ENCODE results near the gene ALDH3B2.
"Not testable (repeated sequence)": the region's sequence is repeated elsewhere in the genome, so short reads cannot be mapped to it uniquely, and the experiment has no call there.

Gene ALDH3B2

DNA sequence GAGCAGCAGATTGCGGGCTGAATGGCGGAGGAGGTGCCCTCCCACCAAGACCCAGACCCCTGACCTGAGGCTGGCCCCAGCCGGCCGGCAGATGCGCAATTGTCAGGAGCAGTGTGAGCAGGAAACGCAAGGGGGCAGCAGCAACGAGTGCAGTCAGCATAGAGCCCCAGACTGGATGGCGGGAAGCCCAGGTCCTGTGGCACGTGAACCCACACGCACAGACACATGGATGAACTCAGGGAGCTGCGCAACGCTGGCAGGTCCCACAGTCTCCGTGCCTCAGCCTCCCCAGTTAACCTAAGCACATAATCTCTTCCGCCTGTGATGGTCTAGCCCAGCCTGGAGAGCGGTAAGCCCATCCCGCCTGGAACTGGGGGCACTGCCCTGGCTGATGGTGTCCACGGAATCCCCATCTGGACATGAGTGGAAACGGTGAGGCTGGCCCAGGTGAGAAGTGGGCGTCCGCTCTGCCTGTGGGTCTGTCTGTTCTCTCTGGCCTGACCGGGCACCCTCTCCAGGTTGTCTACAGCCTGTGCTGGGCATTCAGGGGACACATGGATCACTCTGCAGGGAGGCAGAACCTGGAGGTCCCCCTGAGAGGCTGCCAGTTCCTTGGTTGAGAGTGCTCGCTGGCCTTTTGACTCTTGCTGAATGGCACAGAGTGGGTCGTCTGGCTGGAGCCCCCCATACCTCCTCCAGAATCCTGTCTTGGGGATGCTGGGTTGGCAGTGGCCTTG, 34.2 kb downstream of the ALDH3B2 start:
- Mint-ChIP-seq H3K36me3 (ENCODE audit: insufficient read depth) (peaks cover 3% of the 10 kb centered on the region), H3K4me3 (no peak overlapping the region), H3K4me1 (ENCODE audit: low read depth in 2 of 2) (peaks cover 1 to 4% of the 10 kb centered on the region in 2 donors), H3K27ac (no peak overlapping the region), H3K27me3 (no peaks in the 10 kb centered on the region), H3K9me3 (no peaks in the 10 kb centered on the region)
- peak; percentile 56 to 57 (median 56) for DNase-seq
- peak; percentile 91 for ATAC-seq (replicated peaks)

DNA sequence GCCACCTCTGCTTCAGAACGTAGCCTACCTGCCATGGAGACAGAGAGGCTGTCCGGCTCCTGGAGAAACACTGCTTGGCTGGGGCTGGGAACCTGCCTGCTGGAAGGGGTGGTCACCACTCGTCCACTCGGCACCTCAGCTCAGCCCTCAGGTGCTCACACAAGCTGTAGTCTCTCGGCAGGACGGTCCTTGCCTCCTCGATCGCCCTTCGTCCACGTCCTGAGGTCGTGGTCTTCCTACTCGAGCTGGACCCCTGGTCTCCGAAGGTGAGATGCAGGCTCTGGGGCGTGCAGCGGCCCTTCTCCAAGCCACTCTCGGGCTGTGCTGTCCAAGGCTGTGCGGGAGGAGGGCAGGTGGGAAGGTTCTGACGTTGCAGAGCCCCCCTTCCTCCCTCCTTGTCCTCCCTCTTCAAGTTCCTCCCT, 35.0 kb downstream of the ALDH3B2 start, which contains the start of gene TBX10:
Gene TBX10 (minus strand): TSS at position 326 of the 422 bp plus-strand sequence. CDS start 291 bp downstream, at position 35.
- DNase-seq (no peak), ATAC-seq (replicated peaks) (no peak)
- H3K9me3 Mint-ChIP-seq: no peaks in the 10 kb centered on the region
- H3K4me1 Mint-ChIP-seq (ENCODE audit: low read depth in 2 of 2): peaks cover 1 to 4% of the 10 kb centered on the region in 2 donors
- no peaks in the 10 kb centered on the region for H3K27me3 Mint-ChIP-seq
- peaks cover 3% of the 10 kb centered on the region for H3K36me3 Mint-ChIP-seq (ENCODE audit: insufficient read depth)
- no peak within 1 kb of the TSS for H3K27ac Mint-ChIP-seq
- no peak within 1 kb of the TSS for H3K4me3 Mint-ChIP-seq

DNA sequence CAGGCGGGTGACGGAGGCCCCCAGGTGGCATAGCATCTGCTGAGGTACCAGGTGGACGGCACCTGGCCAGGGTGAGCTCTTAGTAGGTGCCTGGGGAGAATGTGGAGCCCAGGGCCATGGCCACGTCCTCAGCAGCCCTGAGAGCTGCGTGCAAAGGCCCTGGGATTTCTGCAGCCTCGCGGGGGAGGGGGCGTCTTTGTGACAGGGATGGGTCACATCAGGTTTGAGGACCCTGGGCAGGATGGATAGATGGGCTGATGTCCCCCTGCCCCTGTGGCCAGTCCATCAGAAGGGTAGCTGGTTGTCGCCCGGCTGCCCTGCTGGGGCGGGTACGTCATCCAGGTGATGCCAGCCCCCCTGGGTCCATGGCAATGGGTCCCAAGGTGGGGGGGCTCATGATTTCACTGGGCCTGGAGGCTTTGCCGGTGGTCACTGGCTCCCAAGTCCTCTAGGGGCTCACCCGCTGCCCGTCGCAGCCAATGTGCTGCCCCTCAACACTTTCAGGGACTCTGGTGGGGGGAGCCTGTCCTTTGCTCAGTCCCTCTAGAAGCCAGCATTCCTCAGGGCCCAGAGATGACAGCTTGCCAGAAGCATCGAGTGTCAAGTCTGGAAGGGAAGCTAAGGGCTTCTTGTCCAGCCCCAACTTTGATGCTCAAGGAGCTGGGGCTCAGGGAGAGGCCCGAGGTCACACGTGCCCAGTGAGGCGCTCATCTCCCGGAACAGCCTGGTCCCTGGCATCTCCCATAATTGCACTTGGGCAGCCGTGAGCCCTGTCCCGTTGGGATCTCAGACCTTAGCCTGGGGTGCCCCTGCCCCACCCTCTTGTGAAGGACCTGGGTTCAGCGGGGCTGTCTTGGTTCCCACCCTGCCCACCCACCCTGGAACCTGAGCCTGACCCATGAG, 35.6 kb downstream of the ALDH3B2 start:
- H3K9me3 Mint-ChIP-seq: no peaks in the 10 kb centered on the region
- ATAC-seq (replicated peaks): no peak

DNA sequence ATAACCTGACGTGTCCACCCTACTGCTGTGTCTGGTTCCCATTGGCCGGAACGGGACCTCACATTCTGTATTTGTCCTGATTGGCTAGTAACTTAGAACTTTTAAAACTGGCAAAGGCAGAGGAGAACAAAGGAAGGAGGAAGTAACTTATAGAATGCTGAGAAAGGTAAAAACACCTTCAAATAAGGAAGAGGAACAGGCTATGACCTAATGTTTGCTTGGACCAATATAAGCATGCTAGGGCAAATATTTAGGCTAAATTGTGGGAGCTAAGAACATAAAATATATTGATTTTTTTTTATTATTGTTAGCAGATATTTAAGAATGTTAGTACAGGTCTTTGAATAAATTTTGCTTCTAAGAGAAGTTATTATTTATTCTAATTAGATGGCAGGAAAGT, 37.0 kb downstream of the ALDH3B2 start:
- H3K36me3 Mint-ChIP-seq (ENCODE audit: insufficient read depth); H3K4me1 Mint-ChIP-seq (ENCODE audit: low read depth in 2 of 2); H3K4me3 Mint-ChIP-seq; ATAC-seq (replicated peaks); DNase-seq; H3K9me3 Mint-ChIP-seq; H3K27me3 Mint-ChIP-seq; H3K27ac Mint-ChIP-seq: not testable (repeated sequence)

More for the DNA sequence above, 35.6 kb downstream of the ALDH3B2 start:
- Mint-ChIP-seq H3K36me3 (ENCODE audit: insufficient read depth) (peaks cover 3% of the 10 kb centered on the region), H3K4me1 (ENCODE audit: low read depth in 2 of 2) (peaks cover 1 to 4% of the 10 kb centered on the region in 2 donors), H3K27ac (no peak overlapping the region), H3K27me3 (no peaks in the 10 kb centered on the region), H3K4me3 (no peak overlapping the region)
- no peak for DNase-seq

DNA sequence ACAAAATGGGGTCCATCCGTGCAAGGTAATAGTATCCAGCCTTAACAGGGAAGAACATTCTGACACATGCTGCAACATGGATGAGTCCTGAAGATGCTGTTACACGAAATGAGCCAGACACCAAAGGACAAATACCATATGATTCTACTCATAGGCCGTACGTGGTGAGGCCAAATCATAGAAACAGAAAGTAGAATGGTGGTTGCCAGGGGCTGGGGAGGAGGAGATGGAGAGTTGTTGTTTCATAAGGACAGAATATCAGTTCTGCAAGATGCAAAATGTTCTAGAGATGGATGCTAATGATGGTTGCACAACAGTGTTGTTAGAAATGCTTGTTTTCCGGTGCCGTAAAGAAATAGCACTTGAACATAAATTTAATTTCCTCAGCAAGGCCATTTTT, 37.5 kb downstream of the ALDH3B2 start:
- H3K27ac Mint-ChIP-seq: no peak overlapping the region
- no peaks in the 10 kb centered on the region for H3K27me3 Mint-ChIP-seq
- H3K9me3 Mint-ChIP-seq: no peaks in the 10 kb centered on the region
- no peak overlapping the region for H3K4me3 Mint-ChIP-seq
- DNase-seq (no peak), ATAC-seq (replicated peaks) (no peak)
- peaks cover 1 to 4% of the 10 kb centered on the region in 2 donors for H3K4me1 Mint-ChIP-seq (ENCODE audit: low read depth in 2 of 2)
- H3K36me3 Mint-ChIP-seq (ENCODE audit: insufficient read depth): peaks cover 3% of the 10 kb centered on the region

DNA sequence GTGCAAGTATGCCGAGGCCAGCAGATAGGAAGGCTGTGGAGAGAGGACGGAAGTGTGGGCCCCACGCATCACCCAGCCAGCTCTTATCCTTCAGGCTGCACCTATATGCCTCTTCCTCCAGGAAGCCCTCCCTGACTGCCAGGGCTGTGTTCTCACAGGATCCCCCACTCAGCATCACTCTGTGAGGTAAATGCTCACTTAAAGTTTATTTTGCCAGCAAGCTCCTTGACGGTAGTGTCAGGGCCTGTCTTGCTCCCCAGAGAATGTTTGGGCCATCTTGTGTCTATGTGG, 39.2 kb downstream of the ALDH3B2 start:
- no peaks in the 10 kb centered on the region for H3K9me3 Mint-ChIP-seq
- H3K27ac Mint-ChIP-seq: no peak overlapping the region
- peaks cover 3% of the 10 kb centered on the region for H3K36me3 Mint-ChIP-seq (ENCODE audit: insufficient read depth)
- no peaks in the 10 kb centered on the region for H3K27me3 Mint-ChIP-seq
- no peak for DNase-seq
- H3K4me3 Mint-ChIP-seq: no peak overlapping the region
- peaks cover 7 to 8% of the 10 kb centered on the region in 2 donors for H3K4me1 Mint-ChIP-seq (ENCODE audit: low read depth in 2 of 2)
- no peak for ATAC-seq (replicated peaks)

DNA sequence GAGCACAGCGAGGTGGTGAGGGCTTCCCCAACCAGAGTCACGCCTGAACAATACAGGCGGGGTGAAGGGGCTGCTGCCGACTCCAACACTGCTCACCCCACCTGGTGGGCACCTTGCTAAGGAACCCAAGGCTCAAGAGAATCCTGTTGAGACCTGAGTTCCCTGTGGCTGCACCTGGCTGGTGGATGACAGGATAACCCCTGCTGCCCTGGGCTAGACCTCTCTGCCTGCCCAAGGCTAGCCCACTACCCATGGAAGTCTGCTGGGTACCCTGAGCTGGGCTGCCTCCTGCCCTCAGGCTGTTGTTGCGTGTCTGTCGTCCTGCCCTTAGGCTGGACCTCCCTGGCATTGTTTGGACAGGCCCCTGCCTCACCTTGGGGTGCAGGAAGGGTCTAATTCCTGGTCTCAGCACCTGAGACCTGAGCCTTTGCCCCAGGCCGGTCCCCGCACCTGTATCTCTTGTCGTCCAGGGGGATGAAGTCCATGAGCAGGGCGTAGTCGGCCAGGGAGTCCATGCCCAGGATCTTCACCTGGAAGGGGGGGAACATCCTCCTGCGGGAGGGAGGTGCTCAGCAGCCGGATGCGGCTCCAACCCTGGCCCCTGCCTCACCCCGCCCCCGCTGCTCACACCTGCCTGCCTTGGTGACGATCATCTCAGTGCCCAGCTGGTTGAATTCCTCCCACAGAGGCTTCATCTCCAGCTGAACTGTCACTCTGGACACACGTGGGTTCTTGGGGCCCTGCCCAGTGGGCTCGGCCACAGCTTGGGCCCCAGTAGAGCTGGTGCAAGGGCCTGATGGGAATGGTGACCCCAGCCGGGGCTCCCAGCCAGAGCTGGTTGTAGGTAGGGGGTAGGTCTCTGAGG, 39.8 kb downstream of the ALDH3B2 start:
- H3K4me1 Mint-ChIP-seq (ENCODE audit: low read depth in 2 of 2): peaks cover 5 to 8% of the 10 kb centered on the region in 2 donors
- no peaks in the 10 kb centered on the region for H3K9me3 Mint-ChIP-seq
- no peak overlapping the region for H3K4me3 Mint-ChIP-seq
- DNase-seq (no peak), ATAC-seq (replicated peaks) (no peak)
- peaks cover 3% of the 10 kb centered on the region for H3K36me3 Mint-ChIP-seq (ENCODE audit: insufficient read depth)
- no peaks in the 10 kb centered on the region for H3K27me3 Mint-ChIP-seq
- H3K27ac Mint-ChIP-seq: no peak overlapping the region

DNA sequence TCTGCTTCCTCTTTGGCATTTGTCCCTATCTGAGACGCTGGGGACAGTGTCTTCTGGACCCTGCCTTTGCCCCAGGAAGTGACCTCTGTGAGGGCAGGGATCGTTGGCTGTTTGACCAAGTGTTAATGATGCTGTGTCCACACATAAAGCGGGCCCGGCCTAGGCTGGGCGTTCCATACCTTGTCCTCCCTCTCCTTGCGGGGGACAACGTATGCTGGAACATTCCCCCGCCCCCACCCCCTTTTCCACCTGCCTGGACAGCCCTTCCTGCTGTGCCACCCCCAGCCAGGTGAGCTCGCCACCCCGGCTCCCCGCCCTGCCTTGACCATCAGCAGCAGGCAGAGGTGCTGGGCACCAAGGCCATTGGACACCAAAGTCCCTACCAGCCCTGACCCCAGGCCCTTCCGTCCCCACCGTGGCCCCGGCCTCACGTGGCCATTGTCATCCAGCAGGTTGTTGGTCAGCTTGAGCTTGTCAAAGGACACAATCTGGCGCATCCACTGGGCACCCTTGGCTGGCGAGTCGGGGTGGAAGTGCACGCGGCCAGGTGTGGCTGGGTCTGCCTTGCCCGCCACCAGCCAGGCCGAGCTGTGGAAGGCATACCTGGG, 40.6 kb downstream of the ALDH3B2 start:
- peaks cover 3% of the 10 kb centered on the region for H3K36me3 Mint-ChIP-seq (ENCODE audit: insufficient read depth)
- no peak for DNase-seq
- H3K4me1 Mint-ChIP-seq (ENCODE audit: low read depth in 2 of 2): peaks cover 5 to 9% of the 10 kb centered on the region in 2 donors
- H3K4me3 Mint-ChIP-seq: no peak overlapping the region
- no peaks in the 10 kb centered on the region for H3K27me3 Mint-ChIP-seq
- H3K27ac Mint-ChIP-seq: no peak overlapping the region
- H3K9me3 Mint-ChIP-seq: no peaks in the 10 kb centered on the region
- ATAC-seq (replicated peaks): no peak

DNA sequence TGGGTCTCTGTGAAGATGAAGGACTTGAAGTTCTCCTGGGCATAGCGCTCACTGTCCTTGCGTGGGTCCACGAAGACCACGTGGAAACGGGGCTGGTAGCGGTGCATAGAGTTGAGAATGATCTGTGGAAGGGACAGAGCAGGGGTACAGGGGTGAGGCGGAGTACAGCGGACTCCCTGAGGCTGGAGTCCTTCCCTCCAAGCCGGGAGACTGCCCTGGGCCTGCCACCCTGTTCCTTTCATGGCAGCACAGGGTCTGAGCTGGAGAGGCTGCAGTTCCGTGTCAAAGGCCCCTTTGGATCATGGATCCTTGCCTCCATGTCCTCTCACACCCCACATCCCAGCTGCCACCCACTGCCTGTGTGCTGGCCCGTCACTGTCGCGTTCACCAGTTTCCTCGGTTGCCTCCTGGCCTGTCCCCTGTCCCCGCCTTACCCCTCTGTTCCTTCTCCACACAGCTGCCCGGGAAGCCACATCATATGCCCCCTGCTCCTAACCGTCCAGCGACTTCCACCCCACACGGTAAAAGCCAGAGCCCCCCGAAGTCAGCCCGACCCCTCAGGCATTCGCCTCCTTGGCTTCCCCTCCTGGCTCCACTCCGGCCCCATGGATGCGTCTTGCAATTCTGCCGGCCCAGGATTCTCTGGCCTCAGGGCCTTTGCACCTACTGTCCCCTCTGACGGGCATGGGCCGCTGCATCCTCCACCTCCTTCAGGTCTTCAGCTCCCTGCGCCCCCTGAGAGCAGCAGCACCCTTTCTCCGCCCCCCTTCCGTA, 41.3 kb downstream of the ALDH3B2 start:
- no peaks in the 10 kb centered on the region for H3K27me3 Mint-ChIP-seq
- peaks cover 5 to 12% of the 10 kb centered on the region in 2 donors for H3K4me1 Mint-ChIP-seq (ENCODE audit: low read depth in 2 of 2)
- H3K9me3 Mint-ChIP-seq: no peaks in the 10 kb centered on the region
- ATAC-seq (replicated peaks) (no peak), DNase-seq (no peak)
- H3K36me3 Mint-ChIP-seq (ENCODE audit: insufficient read depth): peaks cover 3% of the 10 kb centered on the region
- peak overlapping the region in 1 of 2 donors; percentile 41 for H3K27ac Mint-ChIP-seq
- H3K4me3 Mint-ChIP-seq: no peak overlapping the region

DNA sequence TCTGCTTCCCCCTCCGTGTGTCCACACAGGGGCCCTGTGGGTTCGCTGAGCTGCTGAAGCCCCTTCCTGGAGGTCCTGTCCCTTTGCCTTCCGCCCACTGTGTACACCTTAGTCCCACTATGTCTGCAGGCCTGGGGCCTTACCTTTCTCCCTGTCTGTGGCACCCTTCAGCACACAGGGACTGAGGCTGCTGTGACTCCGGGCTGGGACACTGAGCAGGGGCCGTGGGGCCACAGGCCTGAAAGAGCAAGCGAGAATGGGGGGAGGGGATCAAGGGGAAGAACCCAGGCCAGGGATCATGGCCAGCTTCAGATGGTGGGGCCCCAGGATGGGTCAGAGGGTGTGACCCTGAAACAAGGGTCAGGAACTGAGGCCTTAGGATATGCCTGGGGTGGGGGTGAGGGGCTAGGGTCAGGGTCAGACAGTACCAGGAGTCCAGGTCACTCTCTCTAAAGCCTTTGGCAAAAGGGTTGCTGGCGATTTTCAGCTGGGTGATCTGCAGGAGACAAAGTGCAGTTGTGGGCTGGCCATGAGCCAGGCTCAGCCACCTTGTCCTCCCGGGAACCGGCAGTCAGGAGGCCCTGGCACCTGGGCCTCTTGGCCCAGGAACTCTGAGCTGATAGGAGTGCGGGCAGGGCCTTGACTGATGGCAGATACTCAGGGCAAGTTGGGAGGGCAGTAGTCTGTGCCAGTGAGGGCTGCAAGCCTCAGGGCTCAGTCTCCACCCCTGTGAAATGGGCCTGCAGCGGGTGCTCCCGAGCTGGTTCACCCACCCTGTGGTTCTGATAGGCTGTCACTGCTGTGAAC, 42.0 kb downstream of the ALDH3B2 start:
- Mint-ChIP-seq H3K27ac (peak overlapping the region in 1 of 2 donors; percentile 81), H3K36me3 (ENCODE audit: insufficient read depth) (peaks cover 3% of the 10 kb centered on the region), H3K4me1 (ENCODE audit: low read depth in 2 of 2) (peaks cover 6 to 12% of the 10 kb centered on the region in 2 donors), H3K9me3 (no peaks in the 10 kb centered on the region), H3K4me3 (peak overlapping the region; percentile 51 to 89), H3K27me3 (no peaks in the 10 kb centered on the region)
- ATAC-seq (replicated peaks): no peak
- no peak for DNase-seq

DNA sequence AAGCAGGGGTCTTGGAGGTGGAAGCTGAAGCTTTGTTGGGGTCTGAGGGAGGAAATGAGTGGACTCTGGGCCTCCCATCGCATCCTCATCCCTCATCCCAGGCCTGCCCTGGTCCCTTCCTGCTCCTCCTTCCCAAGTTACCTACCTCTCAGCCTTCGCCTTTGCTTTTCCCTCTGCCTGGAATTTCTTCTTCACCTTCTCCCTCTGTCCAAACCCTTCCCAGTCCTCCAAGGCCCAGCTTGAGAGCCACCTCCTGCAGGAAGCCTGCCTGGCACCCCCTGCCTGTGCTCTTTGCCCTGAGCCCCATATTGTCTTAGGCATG, 42.6 kb downstream of the ALDH3B2 start:
- peaks cover 7% of the 10 kb centered on the region for H3K36me3 Mint-ChIP-seq (ENCODE audit: insufficient read depth)
- no peak for DNase-seq
- no peak for ATAC-seq (replicated peaks)
- no peaks in the 10 kb centered on the region for H3K9me3 Mint-ChIP-seq
- peaks cover 10% of the 10 kb centered on the region in 2 donors for H3K4me1 Mint-ChIP-seq (ENCODE audit: low read depth in 2 of 2)
- H3K27ac Mint-ChIP-seq: peak overlapping the region in 1 of 2 donors; percentile 81
- H3K4me3 Mint-ChIP-seq: peak overlapping the region; percentile 51 to 89
- no peaks in the 10 kb centered on the region for H3K27me3 Mint-ChIP-seq

DNA sequence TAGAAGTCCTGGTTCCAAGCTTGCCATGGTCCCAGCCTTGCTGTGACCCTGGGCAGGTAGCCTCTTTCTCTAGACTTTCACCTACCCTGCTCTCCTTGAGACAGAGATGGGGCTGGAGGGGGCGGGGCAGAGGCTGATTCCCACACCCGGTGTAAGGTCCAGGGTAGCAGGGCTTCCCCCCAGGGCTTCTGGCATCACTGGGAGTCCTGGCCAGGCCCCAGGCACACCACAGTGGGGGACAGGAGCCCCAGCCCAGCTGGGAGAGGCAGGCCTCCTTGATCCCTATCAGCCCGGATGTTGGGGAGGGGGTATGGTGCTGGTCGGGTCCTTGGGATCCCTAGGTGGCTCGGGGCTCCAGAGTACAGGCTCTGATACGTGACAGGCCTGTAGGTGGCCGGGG, 43.0 kb downstream of the ALDH3B2 start:
- H3K4me1 Mint-ChIP-seq (ENCODE audit: low read depth in 2 of 2): peaks cover 10 to 12% of the 10 kb centered on the region in 2 donors
- peak overlapping the region in 1 of 2 donors; percentile 81 for H3K27ac Mint-ChIP-seq
- no peaks in the 10 kb centered on the region for H3K9me3 Mint-ChIP-seq
- no peak for DNase-seq
- H3K4me3 Mint-ChIP-seq: peak overlapping the region; percentile 89 to 90
- H3K27me3 Mint-ChIP-seq: no peaks in the 10 kb centered on the region
- H3K36me3 Mint-ChIP-seq (ENCODE audit: insufficient read depth): peaks cover 4% of the 10 kb centered on the region
- ATAC-seq (replicated peaks): no peak
